Activated CD8-positive, alpha-beta T cell treated with anti-CD3 and anti-CD28 coated beads for 36 hours (primary cell): Measurements from ENCODE around the gene ZNF451. TPM values are rescaled to one million over a fixed set of nuclear protein-coding genes. Genes with fewer than 3 reads are reported as not detected.

ENCODE experiments used
- ATAC-seq: fragments of 200-7000 bp; cut with Tn5 transposase; one replicate; pipeline ENCODE4 v1.10.0; 2021; ENCODE audit warnings: mild to moderate bottlenecking, moderate library complexity
- CTCF ChIA-PET: fragments of 350-600 bp; sonication (Branson Sonifier 250); formaldehyde crosslinking; loops from one replicate; lab custom pipeline; 2021; ENCODE audit warnings: antibody characterized with exemption; lab: Charles Lee
- POLR2A ChIA-PET: fragments of 350-600 bp; sonication (Branson Sonifier 250); formaldehyde crosslinking; loops from one replicate; lab custom pipeline; 2021; ENCODE audit warnings: antibody characterized with exemption; lab: Charles Lee
- DNase-seq: peaks from one replicate; pipeline ENCODE4 v3.0.0-alpha.2; 2020
- H3K27ac Mint-ChIP-seq: one replicate; pipeline ENCODE4 v1.8.0; 2021; ENCODE audit warnings: mild to moderate bottlenecking, mixed read lengths
- H3K27me3 Mint-ChIP-seq: one replicate; pipeline ENCODE4 v1.8.0; 2021; ENCODE audit warnings: mixed read lengths
- H3K36me3 Mint-ChIP-seq: one replicate; pipeline ENCODE4 v1.8.0; 2021; ENCODE audit warnings: low read depth, mixed read lengths
- H3K4me1 Mint-ChIP-seq: one replicate; pipeline ENCODE4 v1.8.0; 2021; ENCODE audit warnings: low read depth, mixed read lengths
- H3K4me3 Mint-ChIP-seq: one replicate; pipeline ENCODE4 v1.8.0; 2021; ENCODE audit warnings: mild to moderate bottlenecking, moderate library complexity, mixed read lengths
- H3K9me3 Mint-ChIP-seq: one replicate; pipeline ENCODE4 v1.8.0; 2021; ENCODE audit warnings: mixed read lengths
- intact Hi-C: fragments of 100-400 bp; cut with micrococcal nuclease; formaldehyde crosslinking; loops from one replicate; pipeline ENCODE4 v1.10.0; 2022
- total RNA-seq, 2 experiments: library from RNA; stranded (reverse); gene quantifications; one replicate each; pipeline ENCODE4 v1.2.3, GENCODE V29; 2021
- TF ChIP-seq, protein P1 (sequence below): fragments of 200-600 bp; IDR thresholded peaks from one replicate; pipeline ENCODE4 v1.8.0; 2022; ENCODE audit warnings: antibody characterized with exemption, mild to moderate bottlenecking

The ZNF451 gene
- total RNA-seq, 2 experiments from 2014 or later = 44.4 to 46.8 TPM

- Mint-ChIP-seq H3K4me3 (no peak overlapping the region), H3K27ac (no peak overlapping the region), H3K4me1 (no peaks in the 10 kb centered on the region), H3K27me3 (no peaks in the 10 kb centered on the region), H3K9me3 (no peaks in the 10 kb centered on the region), H3K36me3 (peaks cover 6% of the 10 kb centered on the region)
- TF ChIP-seq, protein P1, sequence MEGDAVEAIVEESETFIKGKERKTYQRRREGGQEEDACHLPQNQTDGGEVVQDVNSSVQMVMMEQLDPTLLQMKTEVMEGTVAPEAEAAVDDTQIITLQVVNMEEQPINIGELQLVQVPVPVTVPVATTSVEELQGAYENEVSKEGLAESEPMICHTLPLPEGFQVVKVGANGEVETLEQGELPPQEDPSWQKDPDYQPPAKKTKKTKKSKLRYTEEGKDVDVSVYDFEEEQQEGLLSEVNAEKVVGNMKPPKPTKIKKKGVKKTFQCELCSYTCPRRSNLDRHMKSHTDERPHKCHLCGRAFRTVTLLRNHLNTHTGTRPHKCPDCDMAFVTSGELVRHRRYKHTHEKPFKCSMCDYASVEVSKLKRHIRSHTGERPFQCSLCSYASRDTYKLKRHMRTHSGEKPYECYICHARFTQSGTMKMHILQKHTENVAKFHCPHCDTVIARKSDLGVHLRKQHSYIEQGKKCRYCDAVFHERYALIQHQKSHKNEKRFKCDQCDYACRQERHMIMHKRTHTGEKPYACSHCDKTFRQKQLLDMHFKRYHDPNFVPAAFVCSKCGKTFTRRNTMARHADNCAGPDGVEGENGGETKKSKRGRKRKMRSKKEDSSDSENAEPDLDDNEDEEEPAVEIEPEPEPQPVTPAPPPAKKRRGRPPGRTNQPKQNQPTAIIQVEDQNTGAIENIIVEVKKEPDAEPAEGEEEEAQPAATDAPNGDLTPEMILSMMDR = no peak
- ATAC-seq (no peak), DNase-seq (no peak)
- intact Hi-C loops = no loop called here
- ChIA-PET CTCF (no interaction called here), POLR2A (no interaction called here)
These were observed 20.1 kb upstream of the ZNF451 start for GRCh38 chr6:57069920-57070331.

DNA sequence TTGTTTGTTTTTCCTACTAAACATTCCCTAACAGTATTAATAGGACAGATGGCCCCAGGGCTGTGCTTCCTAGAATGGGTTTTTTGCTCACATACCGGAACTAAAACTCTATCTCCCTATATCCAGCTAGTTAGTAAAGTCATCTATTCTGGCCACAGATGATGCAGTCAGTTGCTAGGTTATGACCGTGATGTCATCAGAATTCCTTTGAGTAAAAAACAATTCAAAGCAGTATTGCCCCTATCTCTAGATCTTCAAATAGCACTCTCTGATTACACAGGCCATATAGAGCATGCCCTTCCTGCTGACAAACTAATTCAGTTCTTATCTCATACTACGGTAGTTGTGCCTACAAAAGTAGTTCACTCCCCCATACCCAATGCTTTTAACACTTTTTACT lies 17.9 kb upstream of the ZNF451 start:
- no peak for ATAC-seq
- no peaks in the 10 kb centered on the region for H3K4me1 Mint-ChIP-seq
- no peak overlapping the region for H3K27ac Mint-ChIP-seq
- intact Hi-C loops = no loop called here
- ChIA-PET CTCF (interaction anchor here (1.0 to 1.5 kb wide), 3 partner anchors 14 to 244 kb away, joined by 3 to 5 read pairs (median 3); no protein-coding TSS in a partner anchor), POLR2A (interaction anchor here (0.6 kb wide), 1 partner anchor 223 kb away, joined by 3 read pairs; no protein-coding TSS in a partner anchor)
- H3K36me3 Mint-ChIP-seq = peaks cover 4% of the 10 kb centered on the region
- TF ChIP-seq, protein P1 = no peak
- no peaks in the 10 kb centered on the region for H3K27me3 Mint-ChIP-seq
- no peak for DNase-seq
- no peaks in the 10 kb centered on the region for H3K9me3 Mint-ChIP-seq
- H3K4me3 Mint-ChIP-seq = no peak overlapping the region

DNA sequence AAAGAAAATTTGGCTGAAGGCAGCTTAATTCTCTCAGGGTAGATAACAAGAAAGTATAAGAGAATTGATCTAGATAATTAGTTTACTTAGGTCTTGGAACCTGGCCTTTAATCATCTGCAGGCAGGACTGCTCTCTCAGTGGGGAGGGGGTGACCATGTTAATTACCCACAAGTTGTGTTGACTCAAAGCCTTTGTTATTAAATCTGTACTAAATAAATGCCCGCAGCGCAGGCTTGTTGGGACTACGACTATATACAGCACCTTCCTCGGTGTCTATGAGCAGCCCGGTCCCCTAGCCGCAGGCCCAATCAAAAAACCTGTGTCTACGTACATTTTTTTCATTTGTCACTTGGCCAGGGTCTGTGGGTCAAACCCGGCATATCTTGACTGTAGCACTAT lies 15.6 kb upstream of the ZNF451 start:
- TF ChIP-seq, protein P1 = no peak
- Mint-ChIP-seq H3K4me1 (peaks cover 3% of the 10 kb centered on the region), H3K36me3 (peaks cover 8% of the 10 kb centered on the region), H3K27me3 (no peaks in the 10 kb centered on the region), H3K9me3 (peaks cover 5% of the 10 kb centered on the region), H3K4me3 (no peak overlapping the region), H3K27ac (no peak overlapping the region)
- ATAC-seq (no peak), DNase-seq (no peak)
- POLR2A ChIA-PET = no interaction called here
- intact Hi-C loops = no loop called here
- CTCF ChIA-PET = no interaction called here

DNA sequence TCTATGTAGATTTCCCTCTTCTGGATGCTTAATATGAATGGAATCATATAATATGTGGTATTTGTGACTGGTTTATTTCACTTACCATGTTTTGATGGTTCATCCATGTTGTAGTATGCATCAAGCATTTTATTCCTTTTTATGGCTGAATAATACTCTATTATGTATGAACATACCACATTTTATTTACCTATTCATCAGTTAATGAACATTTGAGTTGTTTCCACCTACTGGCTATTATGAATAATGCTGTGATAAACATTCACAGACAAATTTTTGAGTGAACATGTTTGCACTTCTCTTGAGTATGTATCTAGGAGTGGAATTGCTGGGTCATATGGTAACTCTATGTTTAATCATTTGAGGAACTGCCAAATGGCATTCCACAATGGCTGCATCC lies 14.9 kb upstream of the ZNF451 start:
- intact Hi-C loops = no loop called here
- no peak for ATAC-seq
- POLR2A ChIA-PET = no interaction called here
- TF ChIP-seq, protein P1 = no peak
- H3K4me3 Mint-ChIP-seq = no peak overlapping the region
- no peak for DNase-seq
- CTCF ChIA-PET = no interaction called here
- H3K36me3 Mint-ChIP-seq = peaks cover 8% of the 10 kb centered on the region
- peaks cover 5% of the 10 kb centered on the region for H3K9me3 Mint-ChIP-seq
- no peaks in the 10 kb centered on the region for H3K27me3 Mint-ChIP-seq
- no peak overlapping the region for H3K27ac Mint-ChIP-seq
- H3K4me1 Mint-ChIP-seq = peaks cover 3% of the 10 kb centered on the region

DNA sequence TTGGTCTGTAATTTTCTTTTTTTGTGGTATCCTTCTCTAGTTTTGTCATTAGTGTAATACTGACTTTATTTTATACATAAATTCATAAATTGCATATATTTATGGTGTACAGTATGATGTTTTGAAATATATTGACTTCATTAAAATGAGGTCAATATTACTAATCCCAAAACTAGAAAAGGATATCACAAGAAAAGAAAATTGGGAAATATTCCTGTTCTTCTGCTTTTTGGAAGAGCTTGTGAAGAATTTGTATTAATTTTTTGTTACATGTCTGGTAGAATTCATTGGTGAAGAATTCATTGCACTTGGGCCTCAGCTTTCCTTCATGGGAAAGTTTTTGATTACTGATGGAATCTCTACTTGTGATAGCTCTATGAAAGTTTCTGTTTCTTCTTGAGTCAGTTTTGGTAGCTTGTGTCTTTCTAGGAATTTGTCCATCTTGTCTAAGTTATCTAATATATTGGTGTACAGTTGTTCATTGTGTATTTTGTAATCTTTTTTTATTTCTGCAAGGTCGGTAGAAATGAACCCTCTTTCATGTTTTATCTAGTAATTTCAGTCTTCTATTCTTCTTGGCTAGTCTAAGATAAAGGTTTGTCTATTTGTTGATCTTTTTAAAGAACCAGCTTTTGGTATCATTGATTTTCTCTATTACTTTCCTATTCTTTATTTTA lies 11.3 kb upstream of the ZNF451 start:
- peaks cover 3% of the 10 kb centered on the region for H3K4me1 Mint-ChIP-seq
- ATAC-seq (no peak), DNase-seq (no peak)
- H3K36me3 Mint-ChIP-seq = peaks cover 14% of the 10 kb centered on the region
- H3K27me3 Mint-ChIP-seq = no peaks in the 10 kb centered on the region
- TF ChIP-seq, protein P1 = no peak
- no peak overlapping the region for H3K4me3 Mint-ChIP-seq
- CTCF ChIA-PET = no interaction called here
- intact Hi-C loops = no loop called here
- POLR2A ChIA-PET = interaction anchor here (1.5 kb wide), 1 partner anchor 18 kb away, joined by 4 read pairs; no protein-coding TSS in a partner anchor
- H3K9me3 Mint-ChIP-seq = peaks cover 5% of the 10 kb centered on the region
- H3K27ac Mint-ChIP-seq = no peak overlapping the region
